ENCODE data around the gene WDR74.

WDR74 gene

DNA sequence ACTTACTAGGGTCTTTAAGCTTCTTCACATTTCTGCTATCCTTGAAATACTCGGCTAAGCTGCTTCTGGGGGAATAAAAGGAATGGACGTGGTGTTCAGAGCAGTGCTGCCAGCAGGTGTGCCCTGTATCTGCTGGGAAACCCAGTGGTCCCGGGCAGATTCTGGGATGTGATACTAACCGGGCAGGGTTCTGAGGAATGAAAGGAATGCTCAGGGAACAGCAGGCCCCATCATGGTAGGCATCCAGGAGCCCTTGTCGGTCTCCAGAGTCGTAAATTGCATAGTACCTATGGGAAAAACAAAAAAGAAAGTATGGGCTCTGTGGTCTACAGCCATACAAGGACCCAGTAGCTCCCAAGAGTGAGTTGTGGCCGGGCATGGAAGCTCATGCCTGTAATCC is 43.1 kb downstream of the WDR74 start:
- H3K27ac ChIP-seq: no peak overlapping the region
- DNase-seq (ENCODE audit: low read depth, low spot score): no peak
- TF ChIP-seq FOXP2 (optimal IDR thresholded peaks at IDR 0.05; ENCODE audit: control extremely low read depth, extremely low read length, insufficient read depth) (no peak), POLR2AphosphoS5 (IDR thresholded peaks at IDR 0.05; ENCODE audit: borderline replicate concordance, low read depth, low read length) (no peak), EZH2 (IDR thresholded peaks at IDR 0.05) (no peak)
- H3K4me3 ChIP-seq: no peak overlapping the region
- no peaks in the 10 kb centered on the region for H3K9me3 ChIP-seq (ENCODE audit: low read depth, low read length)
- no peak overlapping the region for H3K9ac ChIP-seq (ENCODE audit: insufficient read length)
- peaks cover 80% of the 10 kb centered on the region for H3K36me3 ChIP-seq (ENCODE audit: insufficient read depth, low read length)

DNA sequence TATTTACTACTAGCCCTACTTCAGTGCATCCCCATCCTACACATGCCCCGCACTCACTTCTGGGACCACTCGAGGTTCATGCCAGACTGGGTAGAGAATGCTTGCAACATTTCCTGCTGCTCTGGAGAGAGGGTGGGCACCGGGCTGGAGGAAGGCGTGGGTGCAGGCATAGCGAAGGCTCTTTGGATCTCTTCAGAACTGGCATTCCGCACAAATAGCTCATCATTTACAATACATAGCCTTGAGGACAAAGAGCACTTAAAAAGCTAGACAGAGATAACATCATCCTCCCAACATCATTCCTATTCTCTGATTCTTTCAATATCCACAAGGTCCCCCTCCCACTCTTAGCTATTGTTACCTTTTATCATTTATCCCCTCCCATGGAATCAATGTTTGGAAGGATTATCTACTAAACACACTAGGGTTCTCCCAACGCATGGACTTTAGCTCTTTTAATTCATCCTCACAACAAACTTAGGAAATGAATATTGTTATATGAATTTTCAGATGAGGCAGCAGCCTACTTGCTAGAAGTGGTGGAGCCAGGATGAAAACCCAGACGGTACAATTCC is 45.1 kb downstream of the WDR74 start:
- Histone ChIP-seq H3K36me3 (ENCODE audit: insufficient read depth, low read length) (peaks cover 79% of the 10 kb centered on the region), H3K4me3 (no peak overlapping the region), H3K27ac (no peak overlapping the region), H3K9ac (ENCODE audit: insufficient read length) (no peak overlapping the region), H3K9me3 (ENCODE audit: low read depth, low read length) (no peaks in the 10 kb centered on the region)
- TF ChIP-seq FOXP2 (optimal IDR thresholded peaks at IDR 0.05; ENCODE audit: control extremely low read depth, extremely low read length, insufficient read depth) (no peak), POLR2AphosphoS5 (IDR thresholded peaks at IDR 0.05; ENCODE audit: borderline replicate concordance, low read depth, low read length) (no peak), EZH2 (IDR thresholded peaks at IDR 0.05) (no peak)
- no peak for DNase-seq (ENCODE audit: low read depth, low spot score)

DNA sequence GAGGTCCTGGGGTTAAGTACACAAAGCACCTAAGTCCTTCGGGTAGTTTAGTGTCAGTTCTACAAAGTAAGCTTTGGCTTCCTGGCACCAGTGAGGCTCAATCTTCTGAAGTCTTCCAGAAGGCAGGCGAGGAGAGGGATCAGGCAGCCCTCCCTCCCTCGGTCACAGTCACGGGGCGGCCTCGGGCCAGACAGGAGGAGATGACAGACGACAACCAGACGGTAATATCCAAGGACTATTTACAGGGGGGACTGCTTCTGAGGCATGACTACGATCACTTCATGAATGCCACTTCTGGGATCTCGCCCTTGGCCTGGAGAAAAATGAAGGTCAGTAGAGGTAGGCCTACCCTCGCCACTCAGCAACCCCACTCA is 47.2 kb downstream of the WDR74 start:
- H3K4me3 ChIP-seq: peak overlapping the region; percentile 84
- H3K9me3 ChIP-seq (ENCODE audit: low read depth, low read length): no peaks in the 10 kb centered on the region
- DNase-seq (ENCODE audit: low read depth, low spot score): no peak
- TF ChIP-seq FOXP2 (optimal IDR thresholded peaks at IDR 0.05; ENCODE audit: control extremely low read depth, extremely low read length, insufficient read depth): no peak
- TF ChIP-seq EZH2 (IDR thresholded peaks at IDR 0.05): no peak
- TF ChIP-seq POLR2AphosphoS5 (IDR thresholded peaks at IDR 0.05; ENCODE audit: borderline replicate concordance, low read depth, low read length): no peak
- peak overlapping the region; percentile 87 for H3K27ac ChIP-seq
- peak overlapping the region; percentile 24 for H3K9ac ChIP-seq (ENCODE audit: insufficient read length)
- peaks cover 64% of the 10 kb centered on the region for H3K36me3 ChIP-seq (ENCODE audit: insufficient read depth, low read length)

DNA sequence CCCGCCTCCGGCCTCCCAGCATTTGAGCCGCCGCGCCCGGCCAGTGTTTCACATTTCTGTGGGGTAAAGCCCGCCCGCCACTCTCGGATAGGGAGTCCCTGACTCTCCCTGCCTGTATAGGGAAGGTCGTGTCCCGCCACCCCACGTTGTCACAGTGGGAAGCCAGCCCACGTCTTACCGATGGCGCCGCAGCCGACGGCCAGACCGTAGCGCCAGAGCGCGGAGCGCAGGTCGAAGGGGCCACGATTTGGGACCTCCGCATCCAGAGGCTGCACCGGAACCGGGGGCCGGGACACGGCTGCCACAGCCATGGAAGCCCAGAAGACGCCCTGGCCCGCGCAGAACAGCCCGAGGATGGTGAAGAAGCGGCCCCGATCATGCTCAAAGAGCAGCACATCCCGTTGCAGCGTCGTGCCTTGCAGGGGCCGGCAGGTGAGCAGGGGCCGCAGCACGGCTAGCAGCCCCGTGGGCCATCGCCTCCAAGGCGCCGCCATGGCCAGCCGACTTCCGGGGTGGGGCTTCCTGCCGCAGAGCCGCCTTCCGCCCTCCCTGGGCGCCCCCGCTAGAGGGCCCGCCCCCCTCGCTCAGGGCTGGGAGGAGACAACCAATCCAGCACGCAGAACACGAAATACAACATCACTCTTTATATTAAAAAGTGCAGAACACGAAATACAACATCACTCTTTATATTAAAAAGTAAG is 47.7 kb downstream of the WDR74 start, which contains the start of gene TMEM223:
Gene TMEM223 (minus strand): TSS at position 506 of the 701 bp plus-strand sequence. CDS start 12 bp downstream, at position 494.
- H3K36me3 ChIP-seq (ENCODE audit: insufficient read depth, low read length): peaks cover 59% of the 10 kb centered on the region
- H3K9ac ChIP-seq (ENCODE audit: insufficient read length): peak within 1 kb of the TSS; percentile 91
- no peak for DNase-seq (ENCODE audit: low read depth, low spot score)
- peak within 1 kb of the TSS; percentile 87 for H3K27ac ChIP-seq
- no peaks in the 10 kb centered on the region for H3K9me3 ChIP-seq (ENCODE audit: low read depth, low read length)
- H3K4me3 ChIP-seq: peak within 1 kb of the TSS; percentile 84
- TF ChIP-seq POLR2AphosphoS5 (IDR thresholded peaks at IDR 0.05; ENCODE audit: borderline replicate concordance, low read depth, low read length) (peak; percentile 96), EZH2 (IDR thresholded peaks at IDR 0.05) (no peak), FOXP2 (optimal IDR thresholded peaks at IDR 0.05; ENCODE audit: control extremely low read depth, extremely low read length, insufficient read depth) (no peak)

DNA sequence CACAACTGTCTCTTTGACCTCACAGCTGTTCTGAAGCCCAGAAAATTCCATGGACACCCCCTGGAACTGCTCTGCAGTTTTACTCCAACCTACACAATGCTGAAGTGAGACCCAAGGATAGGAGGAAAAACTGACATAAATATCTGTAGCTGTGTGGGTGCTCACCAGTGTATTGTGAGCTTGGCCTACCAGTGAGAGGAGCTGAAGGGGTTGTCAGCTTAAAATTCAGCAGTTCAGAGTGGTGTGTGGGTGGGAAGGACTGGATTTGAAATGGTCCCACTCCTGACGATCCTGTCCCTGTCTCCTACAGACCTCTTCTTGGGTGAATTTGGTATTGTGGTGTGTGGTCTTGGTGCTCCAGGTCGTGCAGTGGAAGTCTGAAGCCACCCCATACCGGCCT is 49.8 kb downstream of the WDR74 start:
- TF ChIP-seq FOXP2 (optimal IDR thresholded peaks at IDR 0.05; ENCODE audit: control extremely low read depth, extremely low read length, insufficient read depth): no peak
- TF ChIP-seq EZH2 (IDR thresholded peaks at IDR 0.05): no peak
- TF ChIP-seq POLR2AphosphoS5 (IDR thresholded peaks at IDR 0.05; ENCODE audit: borderline replicate concordance, low read depth, low read length): no peak
- no peak overlapping the region for H3K4me3 ChIP-seq
- no peaks in the 10 kb centered on the region for H3K9me3 ChIP-seq (ENCODE audit: low read depth, low read length)
- no peak overlapping the region for H3K9ac ChIP-seq (ENCODE audit: insufficient read length)
- H3K36me3 ChIP-seq (ENCODE audit: insufficient read depth, low read length): peaks cover 47% of the 10 kb centered on the region
- DNase-seq (ENCODE audit: low read depth, low spot score): no peak
- peak overlapping the region; percentile 40; the same call in 1 of the 2 replicates for H3K27ac ChIP-seq

DNA sequence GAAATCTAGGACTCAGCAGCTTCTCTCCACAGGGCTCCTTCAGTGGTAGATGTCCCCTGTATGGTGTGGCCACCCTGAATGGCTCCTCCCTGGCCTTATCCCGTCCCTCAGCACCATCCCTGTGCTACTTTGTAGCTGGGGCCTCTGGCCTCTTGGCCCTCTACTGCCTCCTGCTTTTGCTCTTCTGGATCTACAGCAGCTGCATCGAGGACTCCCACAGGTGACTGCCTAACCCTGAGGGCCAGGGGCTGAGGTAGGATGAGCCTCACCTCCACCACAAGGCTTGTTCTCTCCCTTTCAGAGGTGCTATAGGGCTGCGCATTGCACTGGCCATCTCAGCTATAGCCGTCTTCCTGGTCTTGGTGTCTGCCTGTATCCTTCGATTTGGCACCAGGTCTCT is 50.4 kb downstream of the WDR74 start:
- Histone ChIP-seq H3K27ac (peak overlapping the region; percentile 51; the same call in 1 of the 2 replicates), H3K9me3 (ENCODE audit: low read depth, low read length) (no peaks in the 10 kb centered on the region), H3K4me3 (no peak overlapping the region), H3K36me3 (ENCODE audit: insufficient read depth, low read length) (peaks cover 41% of the 10 kb centered on the region), H3K9ac (ENCODE audit: insufficient read length) (no peak overlapping the region)
- no peak for DNase-seq (ENCODE audit: low read depth, low spot score)
- TF ChIP-seq POLR2AphosphoS5 (IDR thresholded peaks at IDR 0.05; ENCODE audit: borderline replicate concordance, low read depth, low read length) (no peak), FOXP2 (optimal IDR thresholded peaks at IDR 0.05; ENCODE audit: control extremely low read depth, extremely low read length, insufficient read depth) (no peak), EZH2 (IDR thresholded peaks at IDR 0.05) (no peak)

DNA sequence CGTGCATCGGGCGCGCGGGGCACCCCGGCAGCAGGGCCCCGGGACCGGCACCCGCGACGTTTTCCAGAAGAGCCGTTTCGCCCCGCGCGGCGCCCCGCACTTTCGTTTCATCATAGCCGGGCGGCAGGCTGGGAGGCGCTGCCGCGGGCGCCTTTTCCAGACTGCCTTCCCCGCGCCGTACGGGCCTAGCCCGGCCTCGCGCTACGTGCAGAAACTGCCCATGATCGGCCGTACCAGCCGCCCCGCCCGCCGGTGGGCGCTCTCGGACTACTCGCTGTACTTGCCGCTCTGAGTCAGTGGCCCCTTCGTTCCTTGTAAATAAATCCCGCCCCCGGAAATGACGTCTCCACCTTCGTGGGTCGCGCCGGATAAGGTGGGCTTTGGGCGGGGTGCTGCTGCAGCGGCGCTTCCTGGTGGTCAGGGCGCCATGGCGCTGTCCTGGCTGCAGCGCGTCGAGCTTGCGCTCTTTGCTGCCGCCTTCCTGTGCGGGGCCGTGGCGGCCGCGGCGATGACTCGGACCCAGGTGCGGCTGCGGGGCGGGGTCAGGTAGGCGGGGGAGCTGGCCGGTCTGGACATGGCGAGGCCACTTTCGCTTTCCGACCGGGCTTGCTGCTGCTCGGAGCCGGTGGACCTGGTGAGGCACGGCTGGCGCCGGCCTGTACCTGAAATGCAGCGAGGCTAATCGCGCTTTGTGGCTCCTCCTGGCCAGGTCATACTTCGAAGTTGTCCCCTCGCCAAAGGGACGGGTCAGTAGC is 52.2 kb downstream of the WDR74 start, which contains the start of gene TMEM179B:
Gene TMEM179B (plus strand): TSS at position 398 of the 755 bp plus-strand sequence. CDS start 30 bp downstream, at position 428.
- Histone ChIP-seq H3K27ac (peak within 1 kb of the TSS; percentile 89), H3K9me3 (ENCODE audit: low read depth, low read length) (no peaks in the 10 kb centered on the region), H3K36me3 (ENCODE audit: insufficient read depth, low read length) (peaks cover 32% of the 10 kb centered on the region), H3K9ac (ENCODE audit: insufficient read length) (peak within 1 kb of the TSS; percentile 92), H3K4me3 (peak within 1 kb of the TSS; percentile 85)
- DNase-seq (ENCODE audit: low read depth, low spot score): peak; percentile 88
- peak; percentile 99 for TF ChIP-seq POLR2AphosphoS5 (IDR thresholded peaks at IDR 0.05; ENCODE audit: borderline replicate concordance, low read depth, low read length)
- no peak for TF ChIP-seq EZH2 (IDR thresholded peaks at IDR 0.05)
- TF ChIP-seq FOXP2 (optimal IDR thresholded peaks at IDR 0.05; ENCODE audit: control extremely low read depth, extremely low read length, insufficient read depth): no peak
